Epithelial cell of esophagus (primary cell): Measurements from ENCODE around the gene FGD3.
"Not testable (repeated sequence)": the region's sequence is repeated elsewhere in the genome, so short reads cannot be mapped to it uniquely, and the experiment has no call there.

ENCODE experiments used
- DNase-seq: peaks from one replicate; pipeline ENCODE4 v3.0.0; 2010; ENCODE audit warnings: low read depth
- H3K4me3 ChIP-seq: 2 replicates; pipeline ENCODE4 v1.5.1; 2011; ENCODE audit warnings: mild to moderate bottlenecking, low read length, control low read depth
- CTCF ChIP-seq: IDR thresholded peaks from 2 replicates; pipeline ENCODE4 v1.5.1; 2011; ENCODE audit warnings: low read depth, mild to moderate bottlenecking, low read length, control low read depth, inconsistent platforms; ENCODE audit not compliant: insufficient read depth; ENCODE audit errors: missing control alignments

FGD3 gene

GRCh38 chr9:92992549-92992948 lies 45.2 kb downstream of the FGD3 start:
- no peak for DNase-seq
- no peak for TF ChIP-seq CTCF
- no peak overlapping the region for H3K4me3 ChIP-seq

- not testable (repeated sequence) for H3K4me3 ChIP-seq, DNase-seq
Measured at GRCh38 chr9:92998871-92999270, 51.5 kb downstream of the FGD3 start.

GRCh38 chr9:93001031-93001430 lies 53.7 kb downstream of the FGD3 start:
- H3K4me3 ChIP-seq = no peak overlapping the region
- no peak for TF ChIP-seq CTCF
- no peak for DNase-seq

- no peak for TF ChIP-seq CTCF
- H3K4me3 ChIP-seq = no peak overlapping the region
- no peak for DNase-seq
Measured at GRCh38 chr9:93002700-93003099, 55.4 kb downstream of the FGD3 start.

GRCh38 chr9:93003552-93004407 lies 56.5 kb downstream of the FGD3 start:
- no peak overlapping the region for H3K4me3 ChIP-seq
- DNase-seq = peak; percentile 64

GRCh38 chr9:93004561-93004960 lies 57.2 kb downstream of the FGD3 start:
- no peak for DNase-seq
- no peak overlapping the region for H3K4me3 ChIP-seq
- no peak for TF ChIP-seq CTCF

More at GRCh38 chr9:93003552-93004407, 56.5 kb downstream of the FGD3 start:
- TF ChIP-seq CTCF = peak; percentile 73

GRCh38 chr9:93005876-93006275 lies 58.6 kb downstream of the FGD3 start:
- TF ChIP-seq CTCF = no peak
- DNase-seq = no peak
- no peak overlapping the region for H3K4me3 ChIP-seq
